Mesothelial cell of epicardium (in vitro differentiated cells): ENCODE results near the gene KLHL10. TPM values are rescaled to one million over a fixed set of nuclear protein-coding genes. Genes with fewer than 3 reads are reported as not detected.

Source experiments
- DNase-seq, 2 experiments: peaks; one replicate each; pipeline ENCODE4 v3.0.0; 2021; ENCODE audit warnings: low spot score in 2 of 2; ENCODE audit not compliant: unreplicated experiment in 2 of 2
- H3K27ac Mint-ChIP-seq: 2 replicates; pipeline ENCODE4 v1.8.0; 2021; ENCODE audit warnings: mixed read lengths
- H3K27me3 Mint-ChIP-seq: 2 replicates; pipeline ENCODE4 v1.8.0; 2021; ENCODE audit warnings: low read depth, mixed read lengths
- H3K36me3 Mint-ChIP-seq: 2 replicates; pipeline ENCODE4 v1.8.0; 2021; ENCODE audit warnings: mixed read lengths
- H3K4me1 Mint-ChIP-seq: 2 replicates; pipeline ENCODE4 v1.8.0; 2021; ENCODE audit warnings: mixed read lengths
- H3K4me3 Mint-ChIP-seq: 2 replicates; pipeline ENCODE4 v1.8.0; 2021; ENCODE audit warnings: mild to moderate bottlenecking, moderate library complexity, mixed read lengths
- H3K9me3 Mint-ChIP-seq: 2 replicates; pipeline ENCODE4 v1.8.0; 2021; ENCODE audit warnings: mixed read lengths
- total RNA-seq: library from RNA; stranded (reverse); gene quantifications from 3 replicates; pipeline ENCODE4 v1.2.1, GENCODE V29; 2021
- TF ChIP-seq, protein P1 (sequence below): fragments of 200-600 bp; sonication (generic); IDR thresholded peaks from one replicate; pipeline ENCODE4 v1.5.0; 2021; ENCODE audit warnings: antibody characterized with exemption; ENCODE audit not compliant: unreplicated experiment

Gene KLHL10
- total RNA-seq, 1 donor from 2014 or later: 0.27 TPM

DNA sequence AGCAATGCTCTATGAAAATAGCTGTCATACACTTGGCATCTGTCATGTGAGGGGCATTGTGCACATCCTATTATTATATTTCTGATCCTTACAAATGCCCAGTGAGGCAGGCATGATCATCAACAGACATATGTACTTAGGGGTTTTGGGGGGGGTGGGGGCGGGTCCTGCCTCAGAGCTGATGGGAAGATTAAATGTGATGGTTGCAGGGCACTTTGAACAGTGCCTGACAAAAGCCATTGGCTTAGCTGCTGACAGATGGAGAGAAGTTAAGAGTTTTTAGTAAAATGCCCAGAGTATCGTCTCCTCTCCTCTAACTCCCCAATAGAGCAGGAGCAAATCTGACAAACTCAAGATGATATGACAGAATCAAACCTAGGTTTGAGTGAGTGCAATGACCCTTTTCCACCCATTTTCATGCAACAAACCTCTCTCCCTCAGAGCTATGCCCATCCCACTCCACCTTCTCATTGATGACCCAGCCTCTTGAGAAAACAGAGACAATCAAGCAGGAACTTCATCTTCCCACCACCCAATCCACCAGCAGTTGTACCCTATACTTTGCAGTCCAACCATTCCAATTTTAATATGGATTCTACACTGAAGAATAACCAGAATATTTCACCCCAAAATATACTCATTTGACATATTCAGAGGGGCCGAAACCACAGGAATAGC lies 22.8 kb downstream of the KLHL10 start:
- peaks cover 7% of the 10 kb centered on the region for H3K4me1 Mint-ChIP-seq
- H3K27ac Mint-ChIP-seq: peak overlapping the region; percentile 24
- no peaks in the 10 kb centered on the region for H3K9me3 Mint-ChIP-seq
- DNase-seq: no peak
- H3K36me3 Mint-ChIP-seq: no peaks in the 10 kb centered on the region
- no peaks in the 10 kb centered on the region for H3K27me3 Mint-ChIP-seq
- TF ChIP-seq, protein P1, sequence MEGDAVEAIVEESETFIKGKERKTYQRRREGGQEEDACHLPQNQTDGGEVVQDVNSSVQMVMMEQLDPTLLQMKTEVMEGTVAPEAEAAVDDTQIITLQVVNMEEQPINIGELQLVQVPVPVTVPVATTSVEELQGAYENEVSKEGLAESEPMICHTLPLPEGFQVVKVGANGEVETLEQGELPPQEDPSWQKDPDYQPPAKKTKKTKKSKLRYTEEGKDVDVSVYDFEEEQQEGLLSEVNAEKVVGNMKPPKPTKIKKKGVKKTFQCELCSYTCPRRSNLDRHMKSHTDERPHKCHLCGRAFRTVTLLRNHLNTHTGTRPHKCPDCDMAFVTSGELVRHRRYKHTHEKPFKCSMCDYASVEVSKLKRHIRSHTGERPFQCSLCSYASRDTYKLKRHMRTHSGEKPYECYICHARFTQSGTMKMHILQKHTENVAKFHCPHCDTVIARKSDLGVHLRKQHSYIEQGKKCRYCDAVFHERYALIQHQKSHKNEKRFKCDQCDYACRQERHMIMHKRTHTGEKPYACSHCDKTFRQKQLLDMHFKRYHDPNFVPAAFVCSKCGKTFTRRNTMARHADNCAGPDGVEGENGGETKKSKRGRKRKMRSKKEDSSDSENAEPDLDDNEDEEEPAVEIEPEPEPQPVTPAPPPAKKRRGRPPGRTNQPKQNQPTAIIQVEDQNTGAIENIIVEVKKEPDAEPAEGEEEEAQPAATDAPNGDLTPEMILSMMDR: no peak
- H3K4me3 Mint-ChIP-seq: no peak overlapping the region

GRCh38 chr17:41863074-41863848 lies 25.6 kb downstream of the KLHL10 start:
- TF ChIP-seq, protein P1: no peak
- Mint-ChIP-seq H3K4me3 (no peak overlapping the region), H3K27ac (no peak overlapping the region), H3K9me3 (no peaks in the 10 kb centered on the region), H3K4me1 (peaks cover 9% of the 10 kb centered on the region), H3K36me3 (peaks cover 4% of the 10 kb centered on the region), H3K27me3 (no peaks in the 10 kb centered on the region)
- no peak for DNase-seq

DNA sequence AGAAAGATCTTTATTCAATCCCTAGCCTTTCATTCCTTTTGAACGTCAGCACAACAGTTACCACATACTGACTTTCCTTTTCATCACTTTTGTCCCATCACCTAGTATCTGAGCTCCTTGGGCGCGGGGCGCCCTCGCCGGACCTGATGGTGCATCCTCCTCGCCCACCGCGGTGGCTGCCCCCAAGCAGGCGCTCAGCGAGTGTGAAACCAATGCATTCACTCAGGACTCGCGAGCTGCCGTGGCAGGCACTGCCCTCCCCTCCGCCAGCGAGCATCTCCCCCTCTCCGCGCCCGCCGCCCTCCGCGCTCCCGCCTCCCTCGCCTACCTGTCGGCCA lies 26.8 kb downstream of the KLHL10 start:
- TF ChIP-seq, protein P1: no peak
- H3K36me3 Mint-ChIP-seq: peaks cover 9% of the 10 kb centered on the region
- H3K4me1 Mint-ChIP-seq: peaks cover 9% of the 10 kb centered on the region
- no peak for DNase-seq
- H3K27me3 Mint-ChIP-seq: no peaks in the 10 kb centered on the region
- H3K9me3 Mint-ChIP-seq: no peaks in the 10 kb centered on the region
- H3K27ac Mint-ChIP-seq: no peak overlapping the region
- H3K4me3 Mint-ChIP-seq: no peak overlapping the region

DNA sequence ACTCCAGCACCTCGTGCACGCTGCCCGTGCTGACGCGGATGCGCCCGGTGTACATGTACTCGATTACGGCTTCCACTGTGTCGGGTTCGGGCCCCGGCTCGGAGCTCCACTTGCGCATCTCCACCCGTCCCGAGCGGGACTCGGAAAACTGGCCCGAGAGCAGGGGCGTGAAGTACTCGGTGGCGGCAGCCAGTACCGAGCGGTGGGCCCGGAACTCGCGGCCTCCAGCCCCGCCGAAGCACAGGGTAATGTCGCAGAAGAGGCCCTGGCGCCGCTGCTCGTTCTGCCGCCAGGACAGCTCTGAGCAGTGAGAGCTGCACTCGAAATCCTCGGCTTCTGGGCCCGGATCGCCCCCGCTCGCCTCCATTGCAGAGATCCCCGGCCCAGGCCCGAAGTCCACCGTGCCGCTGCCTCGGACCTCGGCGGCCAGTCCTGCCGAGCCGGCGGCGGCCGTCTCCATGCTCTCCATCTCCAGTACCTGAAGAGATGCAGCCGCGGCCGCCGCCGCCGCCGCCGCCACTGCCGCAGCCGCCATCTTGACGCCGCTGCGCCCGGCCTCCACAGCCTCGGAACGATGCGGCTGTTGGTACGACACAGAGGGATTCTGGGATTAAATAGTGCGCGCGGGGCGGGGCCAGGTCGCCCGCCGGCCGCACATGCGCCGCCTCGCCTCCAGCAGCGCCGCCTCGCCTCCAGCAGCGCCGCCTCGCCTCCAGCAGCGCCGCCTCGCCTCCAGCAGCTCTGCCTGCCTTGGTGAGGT lies 27.4 kb downstream of the KLHL10 start, which contains the start of gene KLHL11:
TSS of gene KLHL11 (minus strand) at position 588 of the 760 bp plus-strand sequence. CDS start at position 535, 53 bp downstream.
- Mint-ChIP-seq H3K4me3 (no peak within 1 kb of the TSS), H3K9me3 (no peaks in the 10 kb centered on the region), H3K27me3 (no peaks in the 10 kb centered on the region), H3K27ac (peak within 1 kb of the TSS; percentile 91), H3K36me3 (peaks cover 12% of the 10 kb centered on the region), H3K4me1 (peaks cover 9% of the 10 kb centered on the region)
- peak; percentile 78 to 89 for DNase-seq
- TF ChIP-seq, protein P1: no peak

- Mint-ChIP-seq H3K27me3 (no peaks in the 10 kb centered on the region), H3K4me3 (no peak overlapping the region), H3K4me1 (peaks cover 8% of the 10 kb centered on the region), H3K9me3 (no peaks in the 10 kb centered on the region), H3K36me3 (peaks cover 13% of the 10 kb centered on the region), H3K27ac (peak overlapping the region; percentile 91)
- no peak for DNase-seq
- TF ChIP-seq, protein P1: no peak
Observed at GRCh38 chr17:41865596-41865893, 27.9 kb downstream of the KLHL10 start.
